ENCODE results near the gene RHBDL1.

GRCh38 chr16:641326-642188 is 33.9 kb upstream of the RHBDL1 start, which contains the start of gene MCRIP2:
- TF ChIP-seq ZNF747 (tag by site-specific recombination; IDR thresholded peaks at IDR 0.05) (no peak), CTCF (tag by site-specific recombination; IDR thresholded peaks at IDR 0.05) (no peak)
